MG63 (cell line): ENCODE results near the gene GREM2. TPM values are rescaled to one million over a fixed set of nuclear protein-coding genes. Genes with fewer than 3 reads are reported as not detected.

Experiments used
- DNase-seq: peaks from one replicate; pipeline ENCODE4 v3.0.0-alpha.2; 2020
- H3K27me3 ChIP-seq: fragments of 250-450 bp; sonication (Bioruptor Pico); 2 replicates; pipeline ENCODE4 v1.5.1; 2020; ENCODE audit warnings: mild to moderate bottlenecking, moderate library complexity
- H3K36me3 ChIP-seq: fragments of 250-450 bp; sonication (Bioruptor Pico); 2 replicates; pipeline ENCODE4 v1.5.1; 2020; ENCODE audit warnings: mild to moderate bottlenecking, moderate library complexity
- H3K4me3 ChIP-seq: fragments of 250-450 bp; sonication (Bioruptor Pico); 2 replicates; pipeline ENCODE4 v1.5.1; 2020; ENCODE audit warnings: mild to moderate bottlenecking, moderate library complexity
- H3K9me3 ChIP-seq: fragments of 250-450 bp; sonication (Bioruptor Pico); 2 replicates; pipeline ENCODE4 v1.5.1; 2020; ENCODE audit warnings: mild to moderate bottlenecking, moderate library complexity
- total RNA-seq: library from RNA; depleted of rRNA; stranded (reverse); fragments of >200 nt; shearing (Covaris generic); gene quantifications from 2 replicates; pipeline ENCODE4 v1.2.3, GENCODE V29; 2014; ENCODE audit warnings: low replicate concordance

The GREM2 gene
- total RNA-seq, 1 experiment from 2014 or later, result 0.63 TPM

DNA sequence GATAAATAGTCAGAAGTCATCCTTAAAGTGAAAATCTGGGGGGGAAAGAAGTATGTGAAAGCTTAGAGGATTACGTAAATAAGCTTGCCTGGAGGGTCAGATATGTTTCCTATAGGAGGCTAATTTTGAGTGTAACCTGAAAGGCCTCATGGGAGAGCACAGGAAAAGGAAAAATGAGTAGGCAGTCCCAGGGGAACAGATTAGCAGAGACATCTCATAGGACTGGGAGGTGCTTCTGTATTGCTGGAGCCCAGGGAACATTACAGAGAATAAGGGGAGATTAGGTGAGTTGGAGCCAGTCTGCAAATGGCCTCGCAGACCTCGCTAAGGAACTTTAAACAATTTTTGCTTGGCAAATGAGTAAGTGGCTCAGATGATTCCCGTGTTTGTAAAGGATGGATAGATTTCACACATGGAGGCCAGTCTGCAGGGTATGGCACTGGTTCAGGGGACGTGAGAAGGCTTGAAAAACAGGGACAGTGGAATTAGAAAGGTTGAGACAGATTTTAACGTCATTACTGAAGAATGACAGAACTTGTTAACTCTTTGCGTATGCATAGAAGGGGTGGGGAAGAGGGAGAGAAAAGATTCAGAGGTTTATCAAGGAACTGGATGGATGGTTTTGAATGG is 149.1 kb downstream of the GREM2 start:
- Histone ChIP-seq H3K4me3 (no peak overlapping the region), H3K9me3 (no peaks in the 10 kb centered on the region; the same call in 1 of the 2 replicates), H3K27me3 (no peaks in the 10 kb centered on the region), H3K36me3 (peaks cover 29% of the 10 kb centered on the region)
- no peak for DNase-seq

DNA sequence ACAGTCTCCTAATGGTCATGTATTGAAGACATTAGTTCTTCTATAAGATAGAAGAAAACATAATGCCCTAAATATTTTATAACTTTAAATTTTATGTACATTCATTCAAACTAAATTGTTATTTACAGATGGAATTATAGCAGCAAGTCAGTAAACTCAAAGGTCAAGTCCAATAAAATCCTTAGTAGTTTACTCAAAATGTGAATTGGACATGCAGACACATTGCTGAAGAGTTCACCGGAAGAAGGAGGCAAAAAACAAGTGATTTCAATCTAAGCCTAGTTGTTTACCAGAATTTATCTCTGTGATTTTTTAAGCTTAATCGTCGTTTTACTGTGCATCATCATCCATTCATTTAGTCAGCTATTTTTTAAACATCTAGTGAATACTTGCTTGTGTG is 149.7 kb downstream of the GREM2 start:
- no peak overlapping the region for H3K4me3 ChIP-seq
- H3K9me3 ChIP-seq, result no peaks in the 10 kb centered on the region; the same call in 1 of the 2 replicates
- no peaks in the 10 kb centered on the region for H3K27me3 ChIP-seq
- no peak for DNase-seq
- H3K36me3 ChIP-seq, result peaks cover 28% of the 10 kb centered on the region

DNA sequence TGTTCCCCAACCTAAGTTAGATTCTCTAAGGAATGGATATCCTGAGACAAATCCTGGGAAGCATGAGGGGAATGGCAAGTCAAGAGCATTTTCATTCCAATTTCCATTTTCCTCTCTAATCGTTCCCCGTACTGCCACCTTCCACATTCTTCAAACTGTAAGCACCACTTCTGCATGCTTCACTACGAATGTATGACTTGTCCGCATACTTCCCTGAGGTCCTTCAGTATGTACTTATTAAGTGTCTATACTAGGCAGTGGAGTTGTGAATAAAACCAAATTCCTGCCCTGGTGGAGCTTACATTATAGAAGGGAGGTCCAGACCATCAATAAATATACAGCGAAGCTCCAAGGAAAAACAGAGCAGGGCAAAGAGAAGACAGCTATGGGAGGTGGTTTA is 154.8 kb downstream of the GREM2 start:
- H3K4me3 ChIP-seq, result no peak overlapping the region
- DNase-seq, result no peak
- no peaks in the 10 kb centered on the region; the same call in 1 of the 2 replicates for H3K9me3 ChIP-seq
- H3K36me3 ChIP-seq, result peaks cover 23% of the 10 kb centered on the region
- H3K27me3 ChIP-seq, result no peaks in the 10 kb centered on the region

DNA sequence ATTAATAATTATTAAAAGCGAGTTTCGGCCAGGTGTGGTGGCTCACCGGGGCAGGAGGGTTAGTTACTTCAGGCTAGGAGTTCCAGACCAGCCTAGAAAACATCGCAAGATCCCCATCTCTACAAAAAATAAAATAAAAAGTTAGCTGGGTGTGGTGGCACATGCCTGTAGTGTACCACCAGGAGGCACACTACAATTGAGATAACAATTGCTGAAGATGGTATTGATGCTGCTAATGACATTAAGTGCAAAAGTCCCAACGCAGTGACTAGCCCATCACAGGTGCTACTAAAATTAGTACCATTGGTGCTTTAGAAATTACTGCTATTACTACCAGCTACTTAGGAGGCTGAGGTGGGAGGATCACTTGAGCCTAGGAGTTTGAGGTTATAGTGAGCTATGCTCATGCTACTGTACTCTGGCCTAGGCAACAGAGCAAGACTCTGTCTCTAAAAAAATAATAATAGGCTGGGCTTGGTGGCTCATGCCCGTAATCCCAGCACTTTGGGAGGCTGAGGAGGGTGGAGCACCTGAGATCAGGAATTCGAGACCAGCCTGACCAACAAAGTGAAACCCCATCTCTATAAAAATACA is 156.6 kb downstream of the GREM2 start:
- peaks cover 24% of the 10 kb centered on the region for H3K36me3 ChIP-seq
- no peaks in the 10 kb centered on the region for H3K27me3 ChIP-seq
- no peaks in the 10 kb centered on the region for H3K9me3 ChIP-seq
- DNase-seq, result no peak
- H3K4me3 ChIP-seq, result no peak overlapping the region

DNA sequence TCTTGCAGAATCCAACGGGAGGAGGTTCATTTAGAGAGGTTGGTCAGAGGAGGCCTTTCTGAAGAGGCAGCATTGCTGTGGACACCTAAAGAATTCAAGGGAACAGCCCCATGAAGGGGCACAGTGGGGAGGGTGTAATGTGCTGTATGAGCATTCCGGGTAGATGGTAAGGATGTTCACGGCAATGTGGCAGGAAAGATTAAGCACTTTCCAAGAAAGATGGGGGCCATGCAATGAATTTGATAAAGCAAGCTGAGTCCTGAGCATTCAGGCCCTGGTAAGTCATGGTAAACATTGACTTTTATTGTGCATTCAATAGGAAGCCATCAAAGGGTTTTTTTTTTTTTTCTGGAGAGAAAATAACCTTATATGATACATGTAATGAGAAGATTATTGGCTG is 166.6 kb downstream of the GREM2 start:
- Histone ChIP-seq H3K4me3 (no peak overlapping the region), H3K36me3 (peaks cover 38% of the 10 kb centered on the region), H3K27me3 (no peaks in the 10 kb centered on the region), H3K9me3 (no peaks in the 10 kb centered on the region)
- no peak for DNase-seq

DNA sequence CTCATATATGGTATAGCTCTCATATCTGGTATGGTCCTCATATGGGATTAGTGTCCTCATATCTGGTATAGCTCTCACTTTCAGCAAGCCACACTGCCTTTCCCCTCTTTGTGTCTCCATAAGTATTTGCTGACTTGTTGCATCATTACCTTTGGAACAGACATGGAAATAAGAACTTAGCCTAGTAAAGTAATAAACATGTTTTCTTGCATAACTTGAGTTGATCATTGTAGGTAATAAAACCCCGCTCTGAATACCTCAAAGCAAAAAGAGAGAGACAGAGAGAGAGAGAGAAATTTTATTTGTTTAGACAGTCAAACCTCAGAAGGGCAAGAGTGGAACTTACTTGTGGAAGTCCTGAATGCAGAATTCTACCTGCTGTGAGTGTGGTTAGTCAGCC is 170.3 kb downstream of the GREM2 start:
- Histone ChIP-seq H3K27me3 (no peaks in the 10 kb centered on the region), H3K36me3 (peaks cover 57% of the 10 kb centered on the region), H3K4me3 (no peak overlapping the region), H3K9me3 (no peaks in the 10 kb centered on the region)
- DNase-seq, result no peak
